ENCODE measurements around the gene RANBP1. TPM values are rescaled to one million over a fixed set of nuclear protein-coding genes. Genes with fewer than 3 reads are reported as not detected.
A peak's percentile ranks its signal among the peaks of the same experiment; 100 is the strongest.

RANBP1 gene
- polyA plus RNA-seq, 4 donors: 135 to 205 (median 183) TPM

DNA sequence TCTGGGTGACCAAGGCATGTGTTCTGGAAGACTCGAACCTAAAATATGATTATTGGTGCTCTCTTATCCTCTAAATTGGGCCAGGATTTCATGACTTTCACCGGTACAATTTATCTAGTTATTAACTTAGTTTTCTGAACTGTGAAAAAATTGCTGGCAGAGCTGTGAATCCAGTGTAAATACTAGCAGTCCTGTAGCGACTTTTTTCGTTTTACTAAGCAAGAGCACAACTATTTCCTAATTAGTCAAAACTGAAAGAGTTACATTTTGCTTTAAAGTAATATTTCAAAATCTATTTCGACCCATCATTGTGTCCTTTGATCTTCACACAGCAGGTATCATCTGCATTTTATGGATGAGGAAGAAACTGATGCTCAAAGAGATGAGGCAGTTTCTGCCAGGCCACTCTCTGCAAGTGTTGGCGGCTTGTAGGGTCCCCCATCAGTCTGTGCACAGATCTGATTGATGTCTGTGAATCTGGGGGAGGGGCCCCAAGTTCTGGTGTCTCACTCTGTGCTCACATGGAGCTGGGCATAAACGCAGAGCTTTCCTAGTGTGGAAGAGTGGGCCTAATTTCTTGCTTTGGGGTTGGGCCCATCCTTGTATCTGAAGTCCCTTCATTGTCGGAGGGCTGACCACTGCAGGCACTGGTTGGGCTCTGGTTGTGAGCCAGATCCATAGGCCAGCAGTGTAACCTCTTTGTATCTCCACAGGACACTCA, 2.6 kb downstream of the RANBP1 start:
- no peak for DNase-seq (ENCODE audit: low read depth in 4 of 4, low spot score in 3 of 4)

DNA sequence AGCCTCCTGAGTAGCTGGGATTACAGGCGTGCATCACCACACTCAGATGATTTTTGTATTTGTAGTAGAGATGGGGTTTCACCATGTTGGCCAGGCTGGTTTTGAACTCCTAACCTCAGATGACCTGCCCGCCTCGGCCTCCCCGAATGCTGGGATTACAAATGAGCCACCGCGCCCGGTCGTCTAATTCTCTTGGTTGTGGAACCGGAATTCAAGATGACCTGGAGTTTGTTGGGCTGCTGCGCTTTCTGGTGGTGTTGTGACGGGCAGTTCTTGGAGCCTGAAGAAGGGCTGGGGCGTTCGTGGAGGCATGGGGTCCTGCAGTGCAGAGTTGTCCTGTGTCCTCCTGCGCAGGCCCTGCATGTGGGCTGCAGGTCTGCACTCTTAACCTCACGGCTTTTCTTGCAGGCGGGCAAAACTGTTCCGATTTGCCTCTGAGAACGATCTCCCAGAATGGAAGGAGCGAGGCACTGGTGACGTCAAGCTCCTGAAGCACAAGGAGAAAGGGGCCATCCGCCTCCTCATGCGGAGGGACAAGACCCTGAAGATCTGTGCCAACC, 6.0 kb downstream of the RANBP1 start:
- DNase-seq (ENCODE audit: low read depth in 4 of 4, low spot score in 3 of 4): no peak

DNA sequence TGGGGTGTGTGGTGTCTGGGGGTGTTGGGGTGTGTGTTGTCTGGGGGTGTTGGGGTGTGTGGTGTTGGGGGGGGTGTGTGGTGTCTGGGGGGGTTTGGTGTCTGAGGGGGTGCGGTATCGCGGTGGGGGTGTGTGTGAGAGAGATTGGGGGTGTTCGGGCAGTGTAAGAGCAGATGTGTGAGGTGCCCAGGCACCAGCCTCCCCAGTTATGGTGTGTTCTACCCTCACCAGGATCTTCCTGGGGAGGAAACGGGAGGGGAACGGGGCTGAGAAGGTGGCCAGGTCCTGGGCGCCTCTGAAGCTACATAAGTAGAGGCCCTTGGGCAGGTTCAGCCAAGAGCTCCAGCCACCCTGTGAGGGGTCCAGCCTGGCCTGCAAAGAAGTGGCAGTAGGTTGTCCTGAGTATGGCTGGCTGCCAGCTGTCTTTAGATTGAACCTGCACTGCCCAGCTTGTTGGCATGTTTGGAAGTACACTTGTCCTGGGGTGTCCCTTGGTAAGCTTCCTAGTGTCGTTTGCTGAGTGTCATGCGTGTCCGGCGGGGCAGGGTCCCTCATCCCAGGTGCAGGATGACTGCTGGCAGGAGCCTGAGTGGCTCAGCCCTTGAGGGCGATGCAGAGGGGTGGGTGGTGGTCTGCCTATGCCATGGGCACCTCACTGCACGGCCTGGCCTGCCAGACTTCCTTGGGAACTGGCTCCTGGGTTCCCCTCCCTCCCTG, 7.6 kb downstream of the RANBP1 start:
- no peak for DNase-seq (ENCODE audit: low read depth in 4 of 4, low spot score in 3 of 4)

DNA sequence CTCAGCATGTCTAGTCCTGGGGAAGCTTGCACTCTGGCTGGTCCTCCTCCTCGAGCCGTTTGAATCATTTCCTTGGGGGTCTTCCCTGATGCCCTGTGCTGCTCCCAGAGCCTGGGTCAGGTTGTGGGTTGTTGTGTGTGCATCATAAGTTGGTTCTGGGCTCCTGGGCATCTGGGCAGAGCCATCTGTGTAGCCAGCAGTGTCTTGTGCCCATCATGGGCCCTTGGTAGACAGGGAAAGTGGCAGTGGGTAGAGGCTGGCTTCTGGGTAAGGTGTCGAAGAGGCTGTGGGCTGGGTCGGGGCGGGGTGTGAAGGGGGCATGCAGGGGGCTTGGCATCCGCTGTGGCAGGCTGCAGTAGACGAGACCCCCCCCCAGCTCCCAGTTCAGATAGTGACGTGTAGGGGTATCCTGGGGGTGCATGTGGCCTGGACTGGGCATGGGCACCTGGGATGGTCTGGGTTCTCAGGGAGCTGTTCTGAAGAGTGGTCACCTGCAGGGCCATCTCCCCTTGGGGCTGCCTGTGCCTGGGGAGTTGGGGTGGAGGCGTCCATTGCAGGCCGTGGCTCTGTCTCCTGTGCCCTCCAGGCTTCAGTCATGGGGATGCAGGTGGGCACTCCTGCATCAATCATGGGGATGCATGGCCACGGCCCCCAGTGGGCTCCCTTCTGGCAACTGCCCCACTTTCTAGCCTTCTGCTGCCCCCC, 8.3 kb downstream of the RANBP1 start:
- no peak for DNase-seq (ENCODE audit: low read depth in 4 of 4, low spot score in 3 of 4)

DNA sequence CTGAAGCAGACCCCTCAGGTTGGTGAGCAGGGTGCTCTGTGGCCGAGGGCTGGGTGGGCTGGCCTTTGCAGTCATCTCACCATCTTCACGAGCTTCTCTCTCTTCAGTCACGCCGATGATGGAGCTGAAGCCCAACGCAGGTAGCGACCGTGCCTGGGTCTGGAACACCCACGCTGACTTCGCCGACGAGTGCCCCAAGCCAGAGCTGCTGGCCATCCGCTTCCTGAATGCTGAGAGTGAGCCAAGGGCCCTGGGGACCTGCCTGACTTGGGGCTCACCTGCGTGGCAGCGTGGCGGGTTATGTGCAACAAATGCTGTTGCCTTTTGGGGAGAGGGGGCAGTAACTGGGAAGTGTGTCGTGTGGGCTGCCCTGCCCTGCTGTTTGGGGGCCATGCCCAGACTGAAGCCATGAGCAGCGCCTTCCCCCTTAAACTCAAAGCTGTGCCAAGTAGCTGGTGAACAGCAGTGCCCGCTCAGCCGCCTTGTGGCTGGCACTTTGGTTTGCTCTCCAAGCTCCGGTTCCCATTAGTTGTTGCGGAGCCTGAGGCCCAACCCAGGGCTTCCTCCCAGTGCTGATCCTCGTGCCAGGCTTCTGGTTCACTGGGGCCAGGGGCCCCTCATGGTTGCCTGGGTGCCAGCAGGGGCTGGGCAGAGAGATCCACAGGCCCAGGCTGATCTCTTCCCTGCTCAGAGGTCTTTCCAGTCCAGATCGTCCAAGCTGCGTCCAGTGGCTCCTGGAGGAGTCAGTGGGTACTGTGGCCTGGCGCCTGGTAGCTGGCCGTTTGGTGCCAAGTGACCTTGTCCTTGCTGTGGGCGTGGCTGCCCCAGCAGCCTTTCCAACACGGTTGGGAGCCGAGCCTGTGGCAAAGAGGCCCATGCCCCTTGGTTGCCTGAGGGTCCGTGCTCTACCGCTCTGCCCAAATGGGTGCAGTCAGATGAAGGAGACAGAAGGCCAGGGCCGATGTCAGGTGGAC, 9.6 kb downstream of the RANBP1 start:
- no peak for DNase-seq (ENCODE audit: low read depth in 4 of 4, low spot score in 3 of 4)

DNA sequence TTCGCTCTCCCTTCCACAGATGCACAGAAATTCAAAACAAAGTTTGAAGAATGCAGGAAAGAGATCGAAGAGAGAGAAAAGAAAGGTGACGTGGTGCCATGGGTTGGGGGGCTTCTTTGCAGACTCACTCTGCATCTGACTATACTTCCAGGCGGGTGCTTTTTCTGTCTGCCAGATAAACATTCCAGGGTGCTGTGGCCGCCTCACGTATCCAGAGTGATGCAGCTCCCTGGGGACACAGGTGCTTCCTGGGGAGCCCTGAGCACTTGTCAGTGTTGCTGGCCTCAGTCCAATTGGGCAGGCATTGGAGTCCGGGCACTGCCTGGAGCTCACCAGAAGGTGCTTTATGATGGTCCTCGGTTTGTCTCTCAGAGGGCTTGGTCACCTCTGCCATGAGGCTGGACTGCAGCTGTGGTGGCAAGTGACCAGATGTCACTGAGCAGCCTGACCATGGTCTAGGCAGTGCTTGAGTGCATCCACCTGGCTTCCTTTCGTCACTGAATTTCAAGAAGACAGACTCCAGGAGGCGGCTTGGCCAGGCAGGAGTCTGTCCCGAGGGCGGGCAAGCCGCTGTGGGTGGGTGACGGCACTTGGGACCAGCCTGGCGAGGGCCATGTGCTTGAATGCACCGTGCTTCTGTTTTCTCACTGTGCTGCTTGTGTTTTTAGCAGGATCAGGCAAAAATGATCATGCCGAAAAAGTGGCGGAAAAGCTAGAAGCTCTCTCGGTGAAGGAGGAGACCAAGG, 10.6 kb downstream of the RANBP1 start:
- no peak for DNase-seq (ENCODE audit: low read depth in 4 of 4, low spot score in 3 of 4)

DNA sequence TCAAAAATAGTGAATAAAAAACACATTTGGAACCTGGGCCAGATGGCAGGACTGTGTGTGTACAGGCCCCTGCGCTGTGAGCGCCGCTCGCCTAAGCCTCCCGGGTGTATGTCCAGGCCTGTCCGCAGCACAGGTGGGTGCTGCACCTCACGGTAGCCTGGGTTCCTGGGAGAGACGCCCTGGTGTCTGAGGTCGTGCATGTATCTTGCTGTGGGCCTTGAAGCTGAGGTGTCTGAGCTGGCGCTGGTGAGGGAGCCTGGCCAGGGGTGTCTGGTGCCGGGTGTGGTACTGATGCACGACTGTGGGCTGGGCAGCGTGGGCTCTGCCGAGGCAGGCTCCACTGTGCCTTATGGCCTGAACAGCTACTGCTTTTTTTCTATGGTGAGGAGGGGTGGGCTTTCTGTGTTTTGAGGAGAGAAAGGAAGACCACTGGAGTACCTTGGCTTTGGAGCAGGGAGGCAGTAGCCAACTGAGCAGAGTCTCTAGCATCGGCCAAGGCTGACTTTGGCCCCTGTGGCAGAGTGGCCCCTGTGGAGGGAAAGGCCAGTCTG, 11.5 kb downstream of the RANBP1 start:
- DNase-seq (ENCODE audit: low read depth in 4 of 4, low spot score in 3 of 4): no peak

DNA sequence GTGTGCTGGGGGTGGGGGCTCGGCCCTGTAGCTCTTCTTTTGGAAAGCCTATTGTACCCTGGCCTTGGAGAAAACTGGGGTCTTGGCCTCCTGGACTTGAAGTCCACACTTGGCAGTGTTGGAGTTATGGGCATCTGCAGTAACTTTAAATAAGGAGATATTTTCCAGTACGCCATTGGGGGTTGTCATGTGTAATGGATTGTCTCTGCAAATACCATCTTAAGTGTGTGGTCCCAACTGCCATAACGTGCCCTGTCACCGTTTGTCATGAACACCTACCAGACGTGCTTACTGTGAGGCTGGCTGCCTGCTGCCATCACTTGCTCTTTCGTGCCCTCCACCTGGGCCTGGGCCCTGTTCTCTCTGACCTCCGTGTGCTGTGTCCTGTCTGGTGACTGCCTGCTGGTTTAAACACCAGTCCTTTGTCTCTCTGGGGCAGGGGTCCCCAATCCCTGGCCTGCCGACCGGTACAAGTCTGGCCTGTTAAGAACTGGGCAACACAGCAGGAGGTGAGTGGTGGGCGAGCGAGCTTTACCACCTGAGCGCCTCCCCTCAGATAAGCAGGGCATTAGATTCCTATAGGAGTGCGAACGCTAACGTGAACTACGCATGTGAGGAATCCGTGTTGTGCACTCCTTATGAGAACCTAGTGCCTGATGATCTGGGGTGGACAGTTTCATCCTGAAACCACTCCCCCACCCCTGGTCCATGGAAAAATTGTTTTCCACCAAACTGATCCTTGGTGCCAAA, 12.1 kb downstream of the RANBP1 start:
- no peak for DNase-seq (ENCODE audit: low read depth in 4 of 4, low spot score in 3 of 4)

DNA sequence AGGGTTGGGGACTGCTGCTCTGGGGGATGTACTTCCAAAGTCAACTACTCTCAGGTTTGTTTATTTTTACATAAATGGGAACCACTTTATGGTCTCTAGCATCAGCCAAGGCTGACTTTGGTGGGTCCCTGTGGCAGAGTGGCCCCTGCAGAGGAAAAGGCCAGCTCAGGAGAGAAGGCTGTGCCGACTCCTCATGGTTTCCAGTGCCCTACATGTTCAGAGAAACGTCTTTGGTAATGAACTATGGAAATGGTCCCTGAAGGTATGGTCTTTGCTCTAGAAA, 12.7 kb downstream of the RANBP1 start:
- DNase-seq (ENCODE audit: low read depth in 4 of 4, low spot score in 3 of 4): no peak

DNA sequence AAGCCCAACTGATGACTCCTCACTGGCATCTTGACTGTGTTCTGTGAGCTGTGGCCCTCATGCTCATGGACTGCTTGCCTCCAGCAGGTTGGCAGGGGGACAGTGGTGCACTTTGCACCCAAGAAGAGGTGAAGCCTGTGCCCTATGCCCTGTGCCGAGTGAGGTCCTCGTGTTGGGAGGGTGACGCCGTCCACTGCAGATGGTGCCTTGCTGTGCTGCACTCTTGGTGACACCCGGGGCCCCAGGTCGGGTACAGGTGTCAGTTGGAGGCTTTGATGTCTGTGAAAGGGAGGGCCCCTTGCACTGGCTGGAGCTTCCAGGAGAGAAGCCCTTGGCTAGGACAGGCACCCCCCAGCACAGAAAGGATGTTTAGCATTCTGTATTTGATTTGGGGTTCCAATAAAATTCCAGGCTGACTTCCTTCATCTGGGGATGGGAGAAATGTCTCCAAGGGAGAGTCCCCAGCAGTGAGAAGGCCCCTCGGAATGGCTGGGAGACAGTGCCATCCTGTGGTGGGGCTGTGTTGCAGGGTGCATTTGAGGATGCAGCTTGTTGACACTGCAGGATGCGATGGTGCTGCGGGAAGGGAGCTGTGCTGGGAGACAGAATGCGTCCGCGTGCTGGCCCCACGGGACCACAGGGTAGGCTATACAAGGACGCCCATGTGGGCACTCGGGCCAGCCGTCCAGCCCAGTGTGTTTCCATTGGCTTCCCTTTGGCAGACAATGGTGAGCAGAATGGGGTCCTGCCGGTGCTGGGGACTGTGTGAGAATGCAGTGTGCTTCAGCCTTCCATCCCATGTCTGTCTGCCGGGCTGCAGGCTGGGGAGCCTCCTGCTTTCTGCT, 13.2 kb downstream of the RANBP1 start:
- DNase-seq (ENCODE audit: low read depth in 4 of 4, low spot score in 3 of 4): no peak

DNA sequence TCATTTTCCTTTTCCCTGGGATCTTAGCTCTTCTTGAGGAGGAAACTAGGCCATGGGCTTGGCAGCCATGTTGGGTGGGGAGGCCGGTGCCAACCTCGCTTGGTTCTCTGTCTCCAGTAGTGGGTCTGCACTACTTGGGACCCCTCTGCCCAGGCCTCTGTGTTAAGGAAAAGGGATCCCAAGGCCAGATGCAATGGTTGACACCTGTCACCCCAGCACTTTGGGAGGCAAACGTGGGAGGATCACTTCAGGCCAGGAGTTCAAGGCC, 13.8 kb downstream of the RANBP1 start:
- no peak for DNase-seq (ENCODE audit: low read depth in 4 of 4, low spot score in 3 of 4)

DNA sequence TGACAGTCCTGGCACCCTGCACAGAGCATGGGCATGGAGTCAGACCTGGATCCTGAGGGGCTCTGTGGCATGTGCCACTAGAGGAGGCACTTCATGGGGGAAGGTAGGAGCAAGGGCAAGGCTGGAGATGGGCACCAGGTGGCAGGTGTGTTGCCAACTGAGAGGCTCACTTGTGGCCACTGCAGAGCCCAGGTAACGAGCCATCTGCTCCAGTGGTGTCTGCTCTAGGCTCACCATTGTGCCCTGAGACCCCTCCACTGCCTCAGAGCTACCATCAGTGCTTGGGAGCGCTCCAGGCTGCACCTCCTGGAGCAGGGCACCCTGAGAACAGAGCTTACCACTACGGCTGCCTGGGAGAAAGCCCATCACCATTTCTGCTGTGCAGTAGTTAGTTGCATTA, 14.4 kb downstream of the RANBP1 start:
- no peak for DNase-seq (ENCODE audit: low read depth in 4 of 4, low spot score in 3 of 4)

DNA sequence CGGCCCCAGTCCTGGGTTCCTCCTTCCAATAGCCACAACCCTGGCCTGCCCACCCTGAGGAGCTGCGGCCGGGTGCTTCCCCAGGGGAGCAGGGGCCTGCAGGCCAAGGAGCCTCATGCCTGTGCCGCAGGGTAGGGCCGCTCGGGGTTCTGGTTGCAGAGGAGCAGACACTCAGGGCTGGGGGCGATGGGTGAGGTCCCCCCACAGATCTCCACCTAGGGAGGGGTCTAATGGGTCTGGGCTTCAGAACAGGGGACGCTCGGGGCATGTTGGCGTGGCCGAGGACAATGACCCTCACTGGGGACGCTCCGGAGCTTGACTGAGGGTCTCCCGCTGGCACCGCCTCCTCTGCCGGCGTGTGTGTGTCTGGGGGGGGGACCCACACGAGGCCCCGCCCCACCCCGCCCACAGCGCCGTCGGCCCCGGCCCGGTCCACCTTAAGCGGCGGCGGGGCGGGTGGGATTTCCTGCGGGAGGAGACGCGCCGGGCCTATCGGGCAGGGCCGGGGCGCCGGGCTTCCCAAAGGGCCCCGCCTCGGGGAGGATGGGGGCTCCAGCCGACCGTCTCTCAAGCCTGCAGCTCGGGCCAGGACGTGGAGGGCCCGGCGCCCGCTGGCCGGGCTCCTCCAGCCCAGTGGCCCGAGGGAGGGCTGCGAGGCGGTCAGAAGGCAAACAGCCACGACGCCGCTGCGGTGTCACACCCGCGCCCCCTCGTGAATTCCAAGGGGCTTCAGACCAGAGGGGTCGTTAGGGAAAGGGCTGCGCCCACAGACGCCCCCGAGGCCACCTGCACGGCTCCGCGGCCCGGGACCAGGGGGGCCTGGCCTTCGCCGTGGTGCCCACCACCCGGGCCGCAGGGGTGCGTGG, 15.1 kb downstream of the RANBP1 start:
- peak; percentile 39 to 68 (median 58) for DNase-seq (ENCODE audit: low read depth in 4 of 4, low spot score in 3 of 4)

DNA sequence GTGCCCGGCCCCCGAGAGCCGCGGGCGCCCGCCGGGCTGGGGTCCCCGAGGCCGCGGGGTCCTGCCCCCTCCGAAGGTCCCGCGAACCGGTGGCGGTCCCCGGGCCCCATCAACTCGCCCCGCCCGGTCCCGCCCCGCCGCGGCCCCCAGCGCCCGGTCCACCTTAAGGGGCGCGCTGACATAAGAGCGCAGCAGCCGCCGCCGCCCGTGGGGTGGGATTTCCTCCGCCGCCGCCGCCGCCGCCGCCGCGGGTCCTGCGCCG, 15.6 kb downstream of the RANBP1 start, which contains the start of gene ZDHHC8:
TSS of gene ZDHHC8 (plus strand) at position 208 of the 262 bp plus-strand sequence. CDS start 144 bp downstream, outside the sequence.
- no peak for DNase-seq (ENCODE audit: low read depth in 4 of 4, low spot score in 3 of 4)

DNA sequence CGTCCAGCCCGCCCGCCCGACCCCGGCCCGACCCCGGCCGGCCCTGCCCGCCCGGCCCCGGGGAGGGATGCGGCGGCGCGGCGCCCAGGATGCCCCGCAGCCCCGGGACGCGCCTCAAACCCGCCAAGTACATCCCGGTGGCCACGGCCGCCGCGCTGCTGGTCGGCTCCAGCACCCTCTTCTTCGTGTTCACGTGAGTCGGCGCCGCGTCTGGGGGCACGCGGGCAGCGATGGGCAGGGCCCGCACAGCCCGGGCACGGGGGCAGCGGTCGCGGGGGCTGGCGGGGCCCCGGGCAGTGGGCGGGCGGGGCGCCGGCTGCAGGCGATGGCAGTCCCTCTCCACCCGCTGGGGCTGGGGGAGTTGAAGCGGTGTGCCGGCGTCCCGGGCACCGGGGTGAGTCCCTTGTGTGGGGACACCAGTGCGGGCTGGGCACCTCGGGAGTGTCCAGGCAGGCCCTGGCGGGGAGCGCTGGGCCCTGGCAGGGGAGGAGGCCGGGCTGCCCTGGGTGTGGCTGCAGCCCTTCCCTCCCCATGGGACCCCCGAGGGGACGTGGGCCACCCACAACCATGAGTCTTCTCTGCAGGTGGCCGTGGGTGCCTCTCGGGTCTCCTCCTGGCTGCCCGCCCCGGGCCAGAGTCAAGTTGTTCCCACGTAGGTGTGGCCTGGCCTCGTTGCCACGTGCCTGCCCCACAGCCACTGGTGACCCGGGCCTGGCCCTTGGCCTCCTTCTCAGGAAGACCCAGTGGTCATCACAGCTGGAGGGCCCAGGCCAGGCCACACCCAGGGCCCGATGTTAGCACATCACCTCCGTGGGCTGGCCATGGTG, 16.2 kb downstream of the RANBP1 start:
- no peak for DNase-seq (ENCODE audit: low read depth in 4 of 4, low spot score in 3 of 4)

DNA sequence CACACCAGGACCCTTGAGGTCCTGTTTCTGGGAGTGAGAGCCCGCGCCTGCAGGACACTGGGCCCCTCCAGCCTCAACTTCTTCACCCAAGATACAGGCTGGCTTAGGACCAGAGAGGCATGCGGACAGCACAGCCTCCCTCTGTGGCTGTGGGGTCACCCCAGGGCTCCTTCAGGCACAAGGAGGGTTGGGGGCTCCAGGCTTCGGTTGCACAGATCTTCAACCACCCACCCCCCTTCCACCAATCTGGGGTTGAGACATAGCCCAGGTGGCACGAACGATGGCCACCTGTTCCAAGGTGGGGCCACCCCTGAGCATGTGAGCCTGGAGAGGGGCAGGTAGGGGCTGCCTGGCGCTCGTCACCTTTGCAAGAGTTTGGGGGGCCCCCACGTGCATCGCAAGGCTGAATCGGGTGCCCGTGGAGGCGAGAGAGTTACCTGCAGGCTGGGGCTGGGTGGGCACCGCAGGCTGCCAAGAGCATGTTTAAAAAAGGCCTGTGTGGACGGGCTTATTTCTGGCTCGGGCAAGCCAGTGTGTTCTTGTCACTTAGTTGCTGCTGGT, 16.9 kb downstream of the RANBP1 start:
- DNase-seq (ENCODE audit: low read depth in 4 of 4, low spot score in 3 of 4): no peak
